Endothelial cell of umbilical vein (primary cell): ENCODE results near the gene TUBGCP3.

Source experiments
- CTCF ChIP-seq, 2 donors: IDR thresholded peaks; 1 replicate in 1 of 2; 2 replicates in 1 of 2; pipeline ENCODE4 v1.5.1; 2011; ENCODE audit warnings: low read length in 2 of 2, mild to moderate bottlenecking in 2 of 2, moderate library complexity in 2 of 2, control low read depth in 1 of 2, inconsistent platforms in 1 of 2, low read depth in 1 of 2; ENCODE audit not compliant: insufficient read depth in 1 of 2; ENCODE audit errors: extremely low read depth in 1 of 2
- EZH2 ChIP-seq: IDR thresholded peaks from 2 replicates; pipeline ENCODE4 v1.6.1; 2012; ENCODE audit warnings: borderline replicate concordance, low read depth, mild to moderate bottlenecking, moderate library complexity, low read length, inconsistent platforms; ENCODE audit not compliant: severe bottlenecking
- FOS ChIP-seq: IDR thresholded peaks from 2 replicates; pipeline ENCODE4 v1.6.1; 2011; ENCODE audit warnings: mild to moderate bottlenecking, low read length, moderate library complexity, borderline replicate concordance; ENCODE audit not compliant: insufficient read depth
- JUN ChIP-seq: IDR thresholded peaks from 2 replicates; pipeline ENCODE4 v1.6.1; 2011; ENCODE audit warnings: borderline replicate concordance, low read depth; ENCODE audit not compliant: insufficient read length, insufficient read depth
- POLR2A ChIP-seq: IDR thresholded peaks from 2 replicates; pipeline ENCODE4 v1.6.1; 2012; ENCODE audit warnings: low read depth, mild to moderate bottlenecking, control low read depth, low read length

- TF ChIP-seq FOS (no peak), POLR2A (no peak), CTCF (IDR thresholded peaks at IDR 0.05; ENCODE audit: extremely low read depth in 1 of 2, insufficient read depth in 1 of 2, low read depth in 1 of 2, low read length in 2 of 2) (no peak), EZH2 (no peak), JUN (no peak)
These were observed 78.8 kb downstream of the TUBGCP3 start for GRCh38 chr13:112509190-112509589.
